ENCODE measurements around the gene CAND1. TPM values are rescaled to one million over a fixed set of nuclear protein-coding genes. Genes with fewer than 3 reads are reported as not detected.

The CAND1 gene
- total and polyA plus RNA-seq, 2 of the 8 experiments (the other 6 are each of a cell fraction or from before 2014, with no cell fraction given): 39.4 to 271 TPM

GRCh38 chr12:67284561-67284960 is 15.4 kb downstream of the CAND1 start:
- Histone ChIP-seq H3K79me1 (ENCODE audit: low read depth, low read length) (peaks cover 2% of the 10 kb centered on the region; the same call in 1 of the 2 replicates), H2BK20ac (ENCODE audit: low read length) (no peak overlapping the region), H4K20me1 (replicated peaks in 1 of 2; ENCODE audit: control insufficient read depth in 1 of 2, insufficient read depth in 2 of 2, low read length in 2 of 2) (peaks cover 3 to 16% of the 10 kb centered on the region in 2 experiments), H2BK120ac (replicated peaks; ENCODE audit: low read depth, low read length) (no peak overlapping the region), H3K56ac (replicated peaks; ENCODE audit: insufficient read length, low read depth, low read length) (no peak overlapping the region), H3K36me3 (ENCODE audit: control insufficient read depth in 2 of 4, insufficient read depth in 4 of 4, low read length in 3 of 4) (peaks cover 0 to 25% (median 4%) of the 10 kb centered on the region in 4 experiments; a peak in 3 of 8 replicates), H3K79me2 (ENCODE audit: control insufficient read depth in 1 of 2, insufficient read depth in 2 of 2, low read length in 2 of 2) (peaks cover 0 to 90% of the 10 kb centered on the region in 2 experiments; a peak in 3 of 4 replicates), H3K4me1 (replicated peaks in 1 of 4; ENCODE audit: control insufficient read depth in 3 of 4, insufficient read depth in 4 of 4, low read length in 3 of 4) (no peaks in the 10 kb centered on the region), H2BK5ac (ENCODE audit: low read depth, low read length) (no peak overlapping the region), H3K27ac (ENCODE audit: low read depth, low read length) (no peak overlapping the region), H3K23ac (ENCODE audit: insufficient read length) (no peak overlapping the region), H4K5ac (ENCODE audit: insufficient read length, low read depth, low read length) (no peak overlapping the region), H2BK15ac (ENCODE audit: low read length) (no peak overlapping the region), H2AFZ (ENCODE audit: low read length) (no peak overlapping the region), H2BK12ac (ENCODE audit: low read depth, low read length) (no peak overlapping the region), H3K23me2 (ENCODE audit: low read depth, low read length) (no peaks in the 10 kb centered on the region), H3K27me3 (replicated peaks in 1 of 4; ENCODE audit: control insufficient read depth in 3 of 4, extremely low read depth in 1 of 4, insufficient read depth in 3 of 4, low read length in 3 of 4) (no peaks in the 10 kb centered on the region), H4K91ac (replicated peaks; ENCODE audit: insufficient read length, low read length) (no peak overlapping the region), H3K4me3 (ENCODE audit: extremely low read depth in 1 of 4, insufficient read depth in 2 of 4, low read depth in 3 of 4, low read length in 4 of 4) (no peak overlapping the region), H3K18ac (ENCODE audit: extremely low read depth, low read length) (no peak overlapping the region), H3K9me3 (ENCODE audit: insufficient read depth in 2 of 2, low read depth in 1 of 2, low read length in 1 of 2) (no peaks in the 10 kb centered on the region), H4K8ac (ENCODE audit: extremely low read depth, insufficient read depth, low read length) (no peak overlapping the region), H3K14ac (ENCODE audit: insufficient read length) (no peak overlapping the region), H3K9ac (replicated peaks in 1 of 4; ENCODE audit: extremely low read depth in 1 of 4, low read depth in 3 of 4, low read length in 3 of 4) (no peak overlapping the region), H3K4me2 (ENCODE audit: insufficient read depth in 1 of 2, low read depth in 2 of 2, low read length in 2 of 2) (no peak overlapping the region), H2AK5ac (ENCODE audit: low read depth, low read length) (no peak overlapping the region), H3K4ac (replicated peaks; ENCODE audit: insufficient read length, low read depth, low read length) (no peak overlapping the region)
- DNase-seq (ENCODE audit: low read depth in 1 of 2, low spot score in 2 of 2) (no peak), FAIRE-seq (no peak)
- CTCF ChIA-PET (ENCODE audit: partially characterized antibody): no interaction called here
- POLR2A ChIA-PET (ENCODE audit: partially characterized antibody): interaction anchor here (0.8 kb wide), 1 partner anchor 16 kb away, joined by 3 read pairs; the partner anchor contains the start of gene CAND1
- 100% methylated on average over 2 of the region's 2 CpGs; no CpG with 5 or more reads in 1 of the 2 experiments for WGBS, 2 experiments (ENCODE audit: extremely low coverage in 1 of 2, insufficient coverage in 1 of 2, insufficient read length in 1 of 2, insufficient replicate concordance in 2 of 2, low coverage in 1 of 2, low lambda C conversion rate in 2 of 2, missing lambda C conversion rate in 1 of 2)
